Neural cell (in vitro differentiated cells): ENCODE measurements around the gene PPP2R2D.

Experiments
- CTCF ChIP-seq: fragments of 450-650 bp; IDR thresholded peaks from 2 replicates; pipeline ENCODE4 v1.5.1; 2014; ENCODE audit warnings: antibody characterized with exemption, mild to moderate bottlenecking, moderate library complexity; ENCODE audit not compliant: poor library complexity, severe bottlenecking
- EP300 ChIP-seq: fragments of 450-650 bp; conservative IDR thresholded peaks from 2 replicates; pipeline ENCODE4 v1.6.1; 2014; ENCODE audit warnings: antibody characterized with exemption, mild to moderate bottlenecking, moderate library complexity; ENCODE audit not compliant: poor library complexity, severe bottlenecking
- EZH2 ChIP-seq: fragments of 200-600, 300-800 bp; shearing (Covaris generic), sonication (generic); IDR thresholded peaks from 2 replicates; pipeline ENCODE4 v1.6.1; 2014; ENCODE audit warnings: antibody characterized with exemption, low read length, borderline replicate concordance, mild to moderate bottlenecking; ENCODE audit not compliant: insufficient read depth, poor library complexity, severe bottlenecking
- MXI1 ChIP-seq: fragments of 450-650 bp; conservative IDR thresholded peaks from 2 replicates; pipeline ENCODE4 v1.6.1; 2014; ENCODE audit warnings: antibody characterized with exemption, mild to moderate bottlenecking; ENCODE audit not compliant: poor library complexity, severe bottlenecking
- POLR2AphosphoS5 ChIP-seq: IDR thresholded peaks from 2 replicates; pipeline ENCODE4 v1.6.1; 2012
- RAD21 ChIP-seq: fragments of 450-650 bp; conservative IDR thresholded peaks from 2 replicates; pipeline ENCODE4 v1.6.1; 2014; ENCODE audit warnings: antibody characterized with exemption, mild to moderate bottlenecking, moderate library complexity
- TAF1 ChIP-seq: IDR thresholded peaks from 2 replicates; pipeline ENCODE4 v1.6.1; 2012; ENCODE audit warnings: low read depth

- no peak for TF ChIP-seq EP300
- TF ChIP-seq CTCF: no peak
- no peak for TF ChIP-seq TAF1
- no peak for TF ChIP-seq POLR2AphosphoS5
- no peak for TF ChIP-seq EZH2
- no peak for TF ChIP-seq MXI1
- no peak for TF ChIP-seq RAD21
Observed at GRCh38 chr10:131983780-131984179, 83.0 kb downstream of the PPP2R2D start.
